ENCODE measurements around the gene TET1.

- TF ChIP-seq, protein P1, sequence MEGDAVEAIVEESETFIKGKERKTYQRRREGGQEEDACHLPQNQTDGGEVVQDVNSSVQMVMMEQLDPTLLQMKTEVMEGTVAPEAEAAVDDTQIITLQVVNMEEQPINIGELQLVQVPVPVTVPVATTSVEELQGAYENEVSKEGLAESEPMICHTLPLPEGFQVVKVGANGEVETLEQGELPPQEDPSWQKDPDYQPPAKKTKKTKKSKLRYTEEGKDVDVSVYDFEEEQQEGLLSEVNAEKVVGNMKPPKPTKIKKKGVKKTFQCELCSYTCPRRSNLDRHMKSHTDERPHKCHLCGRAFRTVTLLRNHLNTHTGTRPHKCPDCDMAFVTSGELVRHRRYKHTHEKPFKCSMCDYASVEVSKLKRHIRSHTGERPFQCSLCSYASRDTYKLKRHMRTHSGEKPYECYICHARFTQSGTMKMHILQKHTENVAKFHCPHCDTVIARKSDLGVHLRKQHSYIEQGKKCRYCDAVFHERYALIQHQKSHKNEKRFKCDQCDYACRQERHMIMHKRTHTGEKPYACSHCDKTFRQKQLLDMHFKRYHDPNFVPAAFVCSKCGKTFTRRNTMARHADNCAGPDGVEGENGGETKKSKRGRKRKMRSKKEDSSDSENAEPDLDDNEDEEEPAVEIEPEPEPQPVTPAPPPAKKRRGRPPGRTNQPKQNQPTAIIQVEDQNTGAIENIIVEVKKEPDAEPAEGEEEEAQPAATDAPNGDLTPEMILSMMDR (IDR thresholded peaks at IDR 0.05 in 8 of 11, conservative IDR thresholded peaks at IDR 0.05 in 3 of 11) = no peak
- no peak for TF ChIP-seq POLR2AphosphoS5 (IDR thresholded peaks at IDR 0.05)
Observed at GRCh38 chr10:68562661-68563570, 2.8 kb downstream of the TET1 start.
